SKM-1 treated with dmso at 0.1 percent for 144 hours (cell line): ENCODE results near the gene UVRAG.

Source experiments
- DNase-seq: peaks from one replicate; lab custom pipeline; 2025; ENCODE audit not compliant: unreplicated experiment; lab: John Stamatoyannopoulos, UW

The UVRAG gene

GRCh38 chr11:76177250-76177686 lies 362.3 kb downstream of the UVRAG start:
- no peak for DNase-seq

DNA sequence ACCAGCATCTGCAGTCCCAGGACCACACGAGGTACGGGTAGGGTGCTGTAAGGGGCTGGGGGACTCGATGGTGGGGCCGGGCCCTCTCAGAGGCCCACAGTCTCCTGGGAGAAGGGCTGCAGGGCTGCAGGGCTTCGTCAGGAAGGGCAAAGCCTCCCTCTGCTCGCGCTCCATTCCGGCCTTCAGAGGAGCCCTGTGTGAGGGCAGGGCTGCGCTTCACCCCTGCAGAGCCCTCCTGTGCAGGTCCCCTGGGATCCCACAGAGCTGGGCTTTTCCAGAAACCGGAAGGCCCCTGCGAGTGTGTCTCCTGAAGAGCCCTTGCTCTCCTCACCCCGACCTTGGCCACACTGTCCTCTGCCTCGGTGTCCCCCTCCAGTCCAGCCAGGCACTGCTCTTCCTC lies 364.1 kb downstream of the UVRAG start:
- DNase-seq: no peak

DNA sequence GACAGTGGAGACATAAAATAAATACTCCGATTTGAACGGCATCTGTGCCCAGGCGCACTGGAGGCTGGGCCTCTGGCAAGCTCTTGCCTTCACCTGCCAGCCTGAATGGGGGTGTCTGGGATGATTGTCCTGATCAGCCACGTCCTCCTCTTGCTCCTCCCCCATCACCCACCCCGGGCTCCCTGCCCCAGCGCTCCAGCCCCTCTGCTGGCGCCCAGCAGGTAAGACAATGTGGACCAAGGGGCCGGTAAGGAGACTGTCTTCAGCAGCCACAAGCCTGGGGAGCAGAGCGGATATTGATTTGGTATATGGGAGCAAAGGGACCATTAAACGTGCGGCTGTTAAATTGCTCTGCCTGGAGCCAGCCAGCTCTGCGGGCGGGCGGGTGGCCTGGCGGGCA lies 366.4 kb downstream of the UVRAG start:
- no peak for DNase-seq

GRCh38 chr11:76184551-76184993 lies 369.6 kb downstream of the UVRAG start:
- DNase-seq: no peak

DNA sequence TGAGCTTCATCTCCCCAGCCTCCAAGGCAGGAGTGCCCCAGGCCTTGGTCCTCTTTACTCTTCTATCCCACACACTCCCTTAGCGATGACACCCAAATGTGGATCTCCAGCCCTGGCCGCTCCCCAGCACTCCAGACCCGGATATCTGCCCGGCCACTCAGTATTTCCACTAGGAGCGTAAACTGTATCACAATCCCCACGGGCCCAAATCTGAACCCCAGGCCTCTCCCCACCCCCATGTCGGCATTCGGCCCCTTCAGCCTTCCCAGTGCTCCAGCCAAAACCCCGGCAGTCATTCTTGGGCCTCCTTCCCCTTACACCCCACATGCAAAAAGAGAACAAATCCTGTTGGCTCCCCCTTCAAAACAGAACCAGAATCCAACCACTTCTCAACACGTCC lies 370.5 kb downstream of the UVRAG start:
- DNase-seq: no peak

DNA sequence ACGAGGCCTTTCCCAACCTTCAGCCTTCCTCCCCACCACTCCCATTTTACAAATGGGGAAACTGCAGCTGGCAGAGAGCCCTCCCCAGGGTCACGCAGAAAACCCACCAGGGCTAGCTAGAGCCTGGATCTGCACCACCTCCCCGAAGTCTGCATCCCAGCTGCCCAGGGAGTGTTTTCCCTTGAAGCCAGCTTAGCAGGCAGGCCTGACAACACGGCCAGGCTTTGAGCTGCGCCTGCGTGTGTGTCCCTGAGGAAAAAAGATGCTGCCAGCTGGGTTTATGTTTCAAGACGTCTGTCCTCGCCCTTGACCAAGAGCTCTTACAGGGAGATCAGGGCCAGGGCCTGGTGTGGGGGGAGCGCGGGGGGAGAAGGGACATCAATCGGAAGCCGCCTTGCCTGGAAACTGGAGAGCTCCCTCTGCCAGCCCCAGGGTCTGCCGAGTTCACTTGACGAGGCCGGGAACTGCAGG lies 371.0 kb downstream of the UVRAG start:
- DNase-seq: no peak

- no peak for DNase-seq
Measured at GRCh38 chr11:76186776-76187279, 371.8 kb downstream of the UVRAG start.

GRCh38 chr11:76188873-76189272 lies 373.9 kb downstream of the UVRAG start:
- no peak for DNase-seq

DNA sequence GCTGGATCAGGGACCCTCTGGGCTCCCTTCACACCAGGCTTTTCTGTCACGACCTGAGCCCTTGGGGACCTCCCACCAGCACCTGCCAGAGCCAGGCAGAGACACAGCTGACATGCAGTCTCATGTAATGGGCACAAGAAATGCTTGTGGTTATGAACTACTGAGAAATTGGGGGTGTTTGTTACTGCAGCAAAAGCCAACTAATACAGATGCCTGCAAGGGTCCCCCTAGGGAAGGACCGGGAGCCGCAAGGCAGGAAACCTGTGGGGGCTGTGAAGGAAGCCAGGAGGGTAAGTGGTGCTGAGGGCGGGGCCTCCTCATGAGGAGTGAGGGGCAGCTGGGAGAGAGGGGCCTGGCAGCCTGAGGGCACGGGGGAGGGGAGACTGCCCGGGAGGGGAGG lies 374.7 kb downstream of the UVRAG start:
- DNase-seq: no peak

- DNase-seq: no peak
Measured at GRCh38 chr11:76190376-76190775, 375.4 kb downstream of the UVRAG start.
